Fibroblast of peridontal ligament (primary cell): Measurements from ENCODE around the gene TSPYL6.
A peak's percentile ranks its signal among the peaks of the same experiment; 100 is the strongest.

Experiments used
- DNase-seq: peaks from one replicate; pipeline ENCODE4 v3.0.0-alpha.2; 2010; ENCODE audit errors: extremely low read depth

TSPYL6 gene

GRCh38 chr2:54258166-54258565 lies 2.1 kb upstream of the TSPYL6 start:
- peak; percentile 10 for DNase-seq

GRCh38 chr2:54255230-54256090 lies 569 bp downstream of the TSPYL6 start:
- DNase-seq, result no peak

- DNase-seq, result no peak
Measured at GRCh38 chr2:54254180-54254579, 1.8 kb downstream of the TSPYL6 start.

- no peak for DNase-seq
Measured at GRCh38 chr2:54249629-54250028, 6.4 kb downstream of the TSPYL6 start.

DNA sequence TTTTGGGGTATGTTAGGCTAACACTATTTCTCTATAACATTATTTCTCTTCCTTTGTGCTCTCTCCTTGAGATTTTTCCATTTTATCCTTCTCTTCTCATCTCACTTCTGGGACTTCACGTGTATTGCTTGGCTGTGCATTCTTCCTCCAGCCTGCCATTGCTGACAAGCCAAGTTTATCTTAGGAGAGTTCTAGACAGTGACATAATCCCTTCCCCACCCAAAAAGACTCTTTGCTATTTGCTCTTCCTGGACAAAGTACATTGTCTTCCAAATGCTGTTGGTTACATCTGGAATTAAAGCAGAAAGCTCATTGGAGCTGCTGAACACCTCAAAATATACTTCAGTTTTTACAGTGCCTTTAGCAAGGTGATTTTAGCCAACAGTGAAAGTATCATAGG lies 8.9 kb downstream of the TSPYL6 start:
- no peak for DNase-seq

DNA sequence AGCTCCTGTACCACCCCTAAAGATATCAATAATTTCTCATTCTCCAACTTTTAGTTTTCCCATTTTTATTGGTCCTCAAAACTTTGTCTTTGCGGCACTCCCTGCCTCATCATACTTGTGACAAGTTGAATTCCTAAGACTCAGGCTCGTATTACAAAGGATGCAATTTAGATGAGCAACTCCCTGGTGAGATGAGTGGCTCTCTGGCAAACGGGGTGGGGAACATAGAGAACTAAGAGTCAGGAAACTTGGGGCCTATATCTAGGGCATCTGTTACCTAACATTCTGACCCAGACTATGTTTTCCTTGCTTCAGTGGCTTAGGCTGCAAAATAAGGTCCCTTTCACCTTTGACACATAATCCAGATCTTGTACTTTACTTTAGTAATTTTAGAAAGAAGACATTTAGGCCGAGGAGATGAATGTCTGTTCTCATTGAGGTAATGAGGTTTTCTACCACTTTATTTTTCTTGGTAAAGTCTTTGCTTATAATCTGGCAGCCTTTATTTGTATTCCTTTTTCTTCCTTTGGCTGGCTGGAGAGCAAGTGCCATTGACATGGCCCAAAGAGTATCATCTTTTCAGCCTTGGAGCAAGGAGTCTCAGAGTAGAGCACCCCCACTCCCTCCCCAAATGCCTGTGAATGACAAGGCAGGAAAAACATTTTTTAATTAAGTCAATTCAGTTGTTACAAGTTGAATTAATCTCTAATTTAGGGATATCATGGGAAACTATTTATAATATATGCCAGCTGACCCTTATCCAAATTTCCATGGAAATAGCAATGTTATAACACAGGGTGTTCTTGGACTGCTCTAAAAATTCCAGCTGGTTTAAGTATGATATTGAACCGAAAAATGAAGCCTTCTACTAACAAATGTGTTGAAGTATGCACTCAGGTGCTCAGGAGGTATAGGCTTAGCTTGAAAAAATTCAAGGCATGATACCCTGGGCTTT lies 15.2 kb downstream of the TSPYL6 start:
- peak; percentile 65 for DNase-seq

DNA sequence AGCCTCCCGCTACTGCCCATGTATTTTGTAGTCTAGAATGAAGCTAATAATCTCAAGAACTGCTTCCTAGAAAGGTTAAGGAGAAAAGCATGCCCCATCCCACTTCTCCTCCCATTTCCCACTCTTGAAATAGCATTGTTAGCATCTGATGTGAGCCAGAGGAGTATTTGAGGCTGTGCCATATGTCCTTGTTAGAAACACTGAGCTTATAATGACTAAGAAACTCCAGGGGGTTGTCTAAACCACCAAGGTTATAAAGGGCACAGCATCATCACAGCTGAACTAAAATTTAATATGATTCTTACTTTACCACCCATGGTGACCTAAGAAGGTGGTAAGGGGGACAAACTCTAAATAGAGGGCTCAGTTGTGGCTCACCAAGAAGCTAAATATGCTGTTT lies 16.6 kb downstream of the TSPYL6 start:
- DNase-seq, result peak; percentile 92

DNA sequence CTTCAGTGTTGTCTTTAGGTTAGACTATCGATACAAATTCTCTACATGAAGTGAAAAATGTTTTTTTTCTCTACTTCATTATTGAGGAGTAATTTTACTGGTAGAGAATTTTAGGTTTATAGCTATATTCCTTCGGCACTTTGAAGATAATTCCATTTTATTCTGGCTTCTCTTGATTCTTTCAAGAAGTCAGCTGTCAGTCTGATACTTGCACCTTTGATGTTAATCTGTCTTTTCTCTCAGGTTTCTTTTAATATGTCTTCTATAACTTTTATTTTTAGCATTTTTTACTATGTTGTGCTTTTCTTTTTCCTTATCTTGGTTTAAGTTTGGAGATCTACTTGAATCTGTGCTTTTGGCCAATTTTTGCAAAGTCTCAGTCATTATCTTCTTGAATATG lies 18.6 kb downstream of the TSPYL6 start:
- DNase-seq, result no peak

- DNase-seq, result no peak
Measured at GRCh38 chr2:54233832-54234649, 22.0 kb downstream of the TSPYL6 start.

- peak; percentile 31 for DNase-seq
Measured at GRCh38 chr2:54228945-54229344, 27.1 kb downstream of the TSPYL6 start.

GRCh38 chr2:54227798-54228197 lies 28.2 kb downstream of the TSPYL6 start:
- DNase-seq, result no peak

- no peak for DNase-seq
Measured at GRCh38 chr2:54226260-54226659, 29.8 kb downstream of the TSPYL6 start.

DNA sequence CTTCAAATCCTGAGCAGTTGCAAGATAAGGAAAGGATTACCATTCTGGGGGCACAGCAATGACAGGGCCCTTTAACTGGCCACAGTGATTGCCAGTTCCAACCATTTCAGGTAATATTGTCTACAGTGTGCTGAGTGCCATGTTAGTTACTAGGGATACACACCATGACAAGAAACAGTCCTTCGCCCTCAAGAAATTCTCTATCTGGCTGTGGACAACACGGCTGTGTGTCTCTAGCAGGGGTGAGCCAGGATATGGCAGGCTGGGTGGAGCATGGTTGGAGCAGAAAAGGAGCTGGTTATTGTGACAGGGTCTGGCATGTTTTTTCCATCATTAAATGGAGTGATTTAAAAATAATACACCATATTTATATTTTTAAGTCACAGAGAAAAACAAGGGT lies 31.0 kb downstream of the TSPYL6 start:
- no peak for DNase-seq

GRCh38 chr2:54213082-54213481 lies 42.9 kb downstream of the TSPYL6 start:
- no peak for DNase-seq

- peak; percentile 88 for DNase-seq
Measured at GRCh38 chr2:54212456-54212855, 43.6 kb downstream of the TSPYL6 start.

GRCh38 chr2:54209379-54209778 lies 46.6 kb downstream of the TSPYL6 start:
- no peak for DNase-seq

DNA sequence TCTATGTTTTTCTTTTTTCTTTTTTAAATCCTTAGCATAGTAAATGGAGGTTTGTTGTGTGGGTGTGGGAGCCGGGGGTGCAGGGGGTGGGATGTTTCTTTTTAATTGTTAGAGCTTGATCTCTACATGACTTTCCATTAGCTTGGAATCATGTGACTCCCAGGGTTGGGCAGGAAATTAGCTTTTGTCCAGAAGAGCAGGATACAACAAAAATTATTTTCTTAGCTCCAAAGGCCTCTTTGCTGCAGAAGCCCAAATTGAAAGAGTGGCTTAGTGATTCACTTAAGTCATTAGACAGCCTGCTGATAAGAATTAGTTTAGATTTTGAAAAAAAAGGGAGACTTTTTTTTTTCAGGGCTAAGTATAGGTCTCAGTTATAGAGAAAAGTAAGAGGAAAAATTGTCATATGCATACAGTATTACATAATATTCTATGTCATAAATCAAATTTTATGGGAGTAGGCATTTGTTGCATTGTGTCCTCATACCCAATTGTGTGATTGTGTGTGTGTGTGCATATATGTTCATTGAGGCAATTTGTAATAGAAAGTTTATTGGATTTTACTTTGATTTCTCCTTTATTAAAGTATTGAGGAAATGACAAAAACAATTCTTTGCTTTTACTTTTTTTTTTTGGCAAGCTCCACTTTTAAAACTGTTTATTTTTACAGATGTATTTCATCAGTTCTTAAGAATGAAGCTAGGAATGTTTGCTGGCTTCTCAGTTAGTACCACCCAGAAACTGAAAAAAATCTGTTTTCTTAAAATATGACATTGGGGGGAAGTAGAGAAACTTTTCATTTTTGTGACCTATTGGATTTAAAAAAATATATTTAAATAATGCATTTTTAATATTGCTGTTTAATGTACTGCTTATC lies 47.4 kb downstream of the TSPYL6 start:
- peak; percentile 79 for DNase-seq

- peak; percentile 46 for DNase-seq
Measured at GRCh38 chr2:54207666-54208195, 48.3 kb downstream of the TSPYL6 start.

- DNase-seq, result peak; percentile 77
Measured at GRCh38 chr2:54206596-54206995, 49.4 kb downstream of the TSPYL6 start.

DNA sequence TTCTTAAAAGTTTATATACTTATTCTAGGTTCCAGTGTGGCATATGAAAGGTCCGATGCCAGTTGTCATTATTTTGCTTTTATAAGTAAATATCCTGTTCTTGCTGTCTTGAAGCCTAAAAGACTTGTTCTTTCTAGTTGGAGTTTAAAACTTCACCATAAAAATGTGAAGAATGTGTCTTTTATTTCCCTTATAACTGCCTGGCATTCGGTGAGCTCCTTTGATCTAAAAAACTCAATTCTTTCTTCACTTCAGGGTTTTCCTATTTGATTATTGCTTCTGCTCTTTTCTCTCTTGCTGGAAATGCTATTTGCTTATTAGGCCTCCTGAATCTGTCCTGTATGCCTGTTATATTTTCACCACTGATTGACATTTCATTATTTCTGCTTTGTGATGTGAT lies 51.6 kb downstream of the TSPYL6 start:
- no peak for DNase-seq
